Testis (tissue), 2 donors: Measurements from ENCODE around the gene OLFM4.

Source experiments
- CTCF ChIP-seq, 3 experiments: fragments of 450-650 bp in 2 of 3; fragments of 200-600 bp in 1 of 3; sonication (generic) in 1 of 3; IDR thresholded peaks; one replicate each; pipeline ENCODE4 v1.5.1; 2016 to 2019; ENCODE audit warnings: antibody characterized with exemption in 3 of 3, mild to moderate bottlenecking in 2 of 3, moderate library complexity in 1 of 3
- POLR2A ChIP-seq: fragments of 450-650 bp; IDR thresholded peaks from one replicate; pipeline ENCODE4 v1.6.1; 2017; ENCODE audit warnings: antibody characterized with exemption, mild to moderate bottlenecking, moderate library complexity

- no peak for TF ChIP-seq CTCF (IDR thresholded peaks at IDR 0.05)
- no peak for TF ChIP-seq POLR2A
Measured at GRCh38 chr13:53020764-53021335, 7.8 kb upstream of the OLFM4 start.
